ENCODE results near the gene C10orf67. TPM values are rescaled to one million over a fixed set of nuclear protein-coding genes. Genes with fewer than 3 reads are reported as not detected.

The C10orf67 gene
- total and polyA plus RNA-seq, 2 experiments from 2014 or later = 0.16 TPM; not detected in 1

GRCh38 chr10:23340354-23340753, 4.2 kb downstream of the C10orf67 start (continued):
- TF ChIP-seq ETS1 (IDR thresholded peaks at IDR 0.05) = no peak

GRCh38 chr10:23338886-23339285, 5.7 kb downstream of the C10orf67 start:
- ATAC-seq (no peak), DNase-seq (ENCODE audit: low spot score) (no peak)
- Mint-ChIP-seq H3K9me3 (no peaks in the 10 kb centered on the region), H3K4me1 (peaks cover 5% of the 10 kb centered on the region), H3K27me3 (ENCODE audit: insufficient read depth, low read depth, poor library complexity) (peaks cover 10% of the 10 kb centered on the region), H3K36me3 (ENCODE audit: low read depth) (no peaks in the 10 kb centered on the region), H3K4me3 (no peak overlapping the region), H3K27ac (no peak overlapping the region)
- H4K20me1 ChIP-seq (replicated peaks; ENCODE audit: insufficient read depth) = no peaks in the 10 kb centered on the region
- H3K9me2 ChIP-seq (ENCODE audit: insufficient read depth) = no peaks in the 10 kb centered on the region
- no peaks in the 10 kb centered on the region for H3K79me2 ChIP-seq (replicated peaks; ENCODE audit: insufficient read depth)
- H2AFZ ChIP-seq = no peak overlapping the region
- no peak overlapping the region for H3K27ac ChIP-seq (ENCODE audit: low read depth)
- H3F3A ChIP-seq (replicated peaks; ENCODE audit: low read depth) = no peaks in the 10 kb centered on the region
- H3K27me3 ChIP-seq (ENCODE audit: insufficient read depth) = peaks cover 18% of the 10 kb centered on the region
- no peaks in the 10 kb centered on the region for H3K36me3 ChIP-seq (ENCODE audit: insufficient read depth)
- no peak for TF ChIP-seq STAT1 (IDR thresholded peaks at IDR 0.05; ENCODE audit: unreplicated experiment)
- no peak for TF ChIP-seq POLR2AphosphoS5 (IDR thresholded peaks at IDR 0.05; ENCODE audit: low read depth)
- TF ChIP-seq EZH2phosphoT487 (IDR thresholded peaks at IDR 0.05; ENCODE audit: unreplicated experiment) = no peak
- no peak for TF ChIP-seq NANOG (IDR thresholded peaks at IDR 0.05; ENCODE audit: borderline replicate concordance)
- peaks cover 10% of the 10 kb centered on the region for H3K4me1 ChIP-seq (ENCODE audit: insufficient read depth)
- H3K4me2 ChIP-seq = no peak overlapping the region
- H3K4me3 ChIP-seq = no peak overlapping the region

- Mint-ChIP-seq H3K36me3 (ENCODE audit: low read depth) (no peaks in the 10 kb centered on the region), H3K27ac (no peak overlapping the region), H3K9me3 (no peaks in the 10 kb centered on the region), H3K4me1 (peaks cover 5% of the 10 kb centered on the region), H3K4me3 (no peak overlapping the region), H3K27me3 (ENCODE audit: insufficient read depth, low read depth, poor library complexity) (peaks cover 10% of the 10 kb centered on the region)
- Histone ChIP-seq H3K4me1 (ENCODE audit: insufficient read depth) (peaks cover 7% of the 10 kb centered on the region), H3K9me2 (ENCODE audit: insufficient read depth) (no peaks in the 10 kb centered on the region), H3K4me3 (no peak overlapping the region), H4K20me1 (replicated peaks; ENCODE audit: insufficient read depth) (no peaks in the 10 kb centered on the region), H3K27me3 (ENCODE audit: insufficient read depth) (peaks cover 13% of the 10 kb centered on the region), H3K36me3 (ENCODE audit: insufficient read depth) (no peaks in the 10 kb centered on the region), H2AFZ (no peak overlapping the region), H3K4me2 (no peak overlapping the region), H3K79me2 (replicated peaks; ENCODE audit: insufficient read depth) (no peaks in the 10 kb centered on the region), H3K27ac (ENCODE audit: low read depth) (no peak overlapping the region), H3F3A (replicated peaks; ENCODE audit: low read depth) (no peaks in the 10 kb centered on the region)
- peak; percentile 85 for ATAC-seq
- peak; percentile 70 for DNase-seq (ENCODE audit: low spot score)
- TF ChIP-seq CTCF (conservative IDR thresholded peaks at IDR 0.05; ENCODE audit: low read depth in 2 of 2) (peak; percentile 44 to 66), REST (IDR thresholded peaks at IDR 0.05; ENCODE audit: unreplicated experiment) (no peak)
Measured at GRCh38 chr10:23338155-23338828, 6.3 kb downstream of the C10orf67 start.
